Prostate gland (tissue), 2 donors: ENCODE results near the gene ANKRD42.
"Not testable (repeated sequence)": the region's sequence is repeated elsewhere in the genome, so short reads cannot be mapped to it uniquely, and the experiment has no call there.

ENCODE experiments used
- POLR2A ChIP-seq: fragments of 450-650 bp; IDR thresholded peaks from one replicate; pipeline ENCODE4 v1.6.1; 2016; ENCODE audit warnings: antibody characterized with exemption, mild to moderate bottlenecking
- POLR2AphosphoS5 ChIP-seq: sonication (generic); formaldehyde crosslinking; IDR thresholded peaks from one replicate; pipeline ENCODE4 v1.6.1; 2017; ENCODE audit warnings: antibody characterized with exemption
- TF ChIP-seq, protein P1 (sequence below), 4 experiments: fragments of 200-600 bp in 2 of 4; fragments of 450-650 bp in 2 of 4; sonication (generic) in 2 of 4; IDR thresholded peaks; 1 replicate in 3 of 4; 2 replicates in 1 of 4; pipeline ENCODE4 v1.5.1; 2016 to 2019; ENCODE audit warnings: antibody characterized with exemption in 4 of 4, mild to moderate bottlenecking in 2 of 4, moderate library complexity in 2 of 4

DNA sequence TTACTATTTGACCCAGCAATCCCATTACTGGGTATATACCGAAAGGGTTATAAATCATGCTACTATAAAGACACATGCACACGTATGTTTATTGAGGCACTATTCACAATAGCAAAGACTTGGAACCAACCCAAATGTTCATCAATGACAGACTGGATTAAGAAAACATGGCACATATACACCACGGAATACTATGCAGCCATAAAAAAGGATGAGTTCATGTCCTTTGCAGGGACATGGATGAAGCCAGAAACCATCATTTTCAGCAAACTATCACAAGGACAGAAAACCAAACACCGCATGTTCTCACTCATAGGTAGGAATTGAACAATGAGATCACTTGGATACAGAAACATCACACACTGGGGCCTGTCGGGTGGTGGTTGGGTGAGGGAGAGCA lies 78.2 kb downstream of the ANKRD42 start:
- TF ChIP-seq, protein P1, sequence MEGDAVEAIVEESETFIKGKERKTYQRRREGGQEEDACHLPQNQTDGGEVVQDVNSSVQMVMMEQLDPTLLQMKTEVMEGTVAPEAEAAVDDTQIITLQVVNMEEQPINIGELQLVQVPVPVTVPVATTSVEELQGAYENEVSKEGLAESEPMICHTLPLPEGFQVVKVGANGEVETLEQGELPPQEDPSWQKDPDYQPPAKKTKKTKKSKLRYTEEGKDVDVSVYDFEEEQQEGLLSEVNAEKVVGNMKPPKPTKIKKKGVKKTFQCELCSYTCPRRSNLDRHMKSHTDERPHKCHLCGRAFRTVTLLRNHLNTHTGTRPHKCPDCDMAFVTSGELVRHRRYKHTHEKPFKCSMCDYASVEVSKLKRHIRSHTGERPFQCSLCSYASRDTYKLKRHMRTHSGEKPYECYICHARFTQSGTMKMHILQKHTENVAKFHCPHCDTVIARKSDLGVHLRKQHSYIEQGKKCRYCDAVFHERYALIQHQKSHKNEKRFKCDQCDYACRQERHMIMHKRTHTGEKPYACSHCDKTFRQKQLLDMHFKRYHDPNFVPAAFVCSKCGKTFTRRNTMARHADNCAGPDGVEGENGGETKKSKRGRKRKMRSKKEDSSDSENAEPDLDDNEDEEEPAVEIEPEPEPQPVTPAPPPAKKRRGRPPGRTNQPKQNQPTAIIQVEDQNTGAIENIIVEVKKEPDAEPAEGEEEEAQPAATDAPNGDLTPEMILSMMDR (IDR thresholded peaks at IDR 0.05): not testable (repeated sequence)
- TF ChIP-seq POLR2A, POLR2AphosphoS5: not testable (repeated sequence)
